IMR-90 (cell line): Measurements from ENCODE around the gene SPATA21. TPM values are rescaled to one million over a fixed set of nuclear protein-coding genes. Genes with fewer than 3 reads are reported as not detected.
"Not testable (repeated sequence)": the region's sequence is repeated elsewhere in the genome, so short reads cannot be mapped to it uniquely, and the experiment has no call there.

ENCODE experiments used
- ATAC-seq: fragments of 200-7000 bp; cut with Tn5 transposase; 2 replicates; pipeline ENCODE4 v1.9.1; 2020; ENCODE audit warnings: low read depth, mild to moderate bottlenecking, moderate library complexity
- BruUV-seq: library from RNA; stranded (reverse); fragments of 400-500 nt; replicated peaks from 2 replicates; lab custom pipeline; 2021; lab: Mats Ljungman, UMichigan
- CTCF ChIA-PET: fragments of 300-600 bp; formaldehyde crosslinking; extraction: SDS; loops from one replicate; lab custom pipeline; 2021; ENCODE audit warnings: antibody characterized with exemption; lab: Yijun Ruan, JAX
- POLR2A ChIA-PET: fragments of 300-600 bp; sonication (Branson Sonifier 250); formaldehyde crosslinking; loops from one replicate; lab custom pipeline; 2022; ENCODE audit warnings: antibody characterized with exemption; ENCODE audit not compliant: unreplicated experiment; lab: Charles Lee
- DNase-seq: peaks from one replicate; pipeline ENCODE4 v3.0.0; 2013
- H2AFZ ChIP-seq: replicated peaks from 2 replicates; pipeline ENCODE3; 2013; ENCODE audit warnings: low read length, mild to moderate bottlenecking; ENCODE audit not compliant: poor library complexity
- H2AK5ac ChIP-seq: 2 replicates; pipeline ENCODE4 v1.6.1; 2013; ENCODE audit warnings: low read depth, low read length, inconsistent platforms
- H2AK9ac ChIP-seq: replicated peaks from 2 replicates; pipeline ENCODE3; 2013; ENCODE audit warnings: mild to moderate bottlenecking, low read depth, low read length, moderate library complexity; ENCODE audit not compliant: poor library complexity
- H2BK120ac ChIP-seq: 2 replicates; pipeline ENCODE4 v1.6.1; 2013; ENCODE audit warnings: low read depth, low read length, inconsistent platforms
- H2BK15ac ChIP-seq: 3 replicates; pipeline ENCODE4 v1.6.1; 2013; ENCODE audit warnings: low read depth, low read length, inconsistent platforms
- H2BK20ac ChIP-seq: 2 replicates; pipeline ENCODE4 v1.6.1; 2013; ENCODE audit warnings: low read depth, mild to moderate bottlenecking, inconsistent platforms, low read length, moderate library complexity
- H2BK5ac ChIP-seq: 2 replicates; pipeline ENCODE4 v1.6.1; 2013; ENCODE audit warnings: mild to moderate bottlenecking, low read depth, low read length, inconsistent platforms; ENCODE audit not compliant: poor library complexity, severe bottlenecking
- H3K14ac ChIP-seq: replicated peaks from 2 replicates; pipeline ENCODE4 v1.6.1; 2013; ENCODE audit warnings: low read depth, low read length, inconsistent platforms
- H3K18ac ChIP-seq: 2 replicates; pipeline ENCODE4 v1.6.1; 2013; ENCODE audit warnings: low read depth, low read length, control low read depth
- H3K23ac ChIP-seq: 2 replicates; pipeline ENCODE4 v1.6.1; 2013; ENCODE audit warnings: low read depth, low read length, inconsistent platforms
- H3K27ac ChIP-seq: 2 replicates; pipeline ENCODE4 v1.5.1; 2013; ENCODE audit warnings: mild to moderate bottlenecking, control low read depth, low read length; ENCODE audit not compliant: insufficient read depth
- H3K27me3 ChIP-seq: 2 replicates; pipeline ENCODE4 v1.6.1; 2013; ENCODE audit warnings: low read length; ENCODE audit not compliant: control insufficient read depth, insufficient read depth
- H3K36me3 ChIP-seq: 2 replicates; pipeline ENCODE4 v1.6.1; 2013; ENCODE audit warnings: low read length, mixed read lengths; ENCODE audit not compliant: control insufficient read depth, insufficient read depth
- H3K4ac ChIP-seq: 2 replicates; pipeline ENCODE4 v1.6.1; 2013; ENCODE audit warnings: low read depth, low read length, inconsistent platforms
- H3K4me1 ChIP-seq: 2 replicates; pipeline ENCODE4 v1.6.1; 2013; ENCODE audit warnings: low read length, mixed read lengths; ENCODE audit not compliant: control insufficient read depth, insufficient read depth
- H3K4me2 ChIP-seq: 2 replicates; pipeline ENCODE4 v1.6.1; 2013; ENCODE audit warnings: low read depth, mild to moderate bottlenecking, control low read depth, low read length, moderate library complexity
- H3K4me3 ChIP-seq: 2 replicates; pipeline ENCODE4 v1.5.1; 2013; ENCODE audit warnings: low read depth, mild to moderate bottlenecking, control low read depth, low read length, moderate library complexity; ENCODE audit not compliant: insufficient read depth
- H3K56ac ChIP-seq: 2 replicates; pipeline ENCODE4 v1.6.1; 2013; ENCODE audit warnings: low read length, inconsistent platforms; ENCODE audit not compliant: insufficient read depth; ENCODE audit errors: extremely low read depth
- H3K79me1 ChIP-seq, 2 experiments: 2 replicates each; pipeline ENCODE4 v1.6.1; 2013; ENCODE audit warnings: low read length in 2 of 2, inconsistent platforms in 1 of 2, low read depth in 1 of 2
- H3K9ac ChIP-seq: 2 replicates; pipeline ENCODE4 v1.6.1; 2013; ENCODE audit warnings: low read depth, low read length, control low read depth
- H3K9me1 ChIP-seq: 2 replicates; pipeline ENCODE4 v1.6.1; 2013; ENCODE audit warnings: low read length, inconsistent platforms; ENCODE audit not compliant: insufficient read depth
- H3K9me3 ChIP-seq: 2 replicates; pipeline ENCODE4 v1.6.1; 2013; ENCODE audit warnings: low read length; ENCODE audit not compliant: control insufficient read depth, insufficient read depth
- H4K20me1 ChIP-seq: 2 replicates; pipeline ENCODE4 v1.6.1; 2013; ENCODE audit warnings: low read length, inconsistent platforms; ENCODE audit not compliant: insufficient read depth
- H4K5ac ChIP-seq: 2 replicates; pipeline ENCODE4 v1.6.1; 2013; ENCODE audit warnings: mild to moderate bottlenecking, low read depth, low read length, control low read depth
- H4K8ac ChIP-seq, 2 experiments: 2 replicates each; pipeline ENCODE4 v1.6.1; 2013; ENCODE audit warnings: low read depth in 2 of 2, low read length in 2 of 2, control low read depth in 1 of 2, inconsistent platforms in 1 of 2
- H4K91ac ChIP-seq: 2 replicates; pipeline ENCODE4 v1.6.1; 2013; ENCODE audit warnings: low read depth, low read length, inconsistent platforms; ENCODE audit not compliant: insufficient read depth
- CEBPB ChIP-seq: IDR thresholded peaks from 2 replicates; pipeline ENCODE4 v1.6.1; 2012; ENCODE audit warnings: low read depth, low read length, improper control_type of control experiment
- MAFK ChIP-seq: IDR thresholded peaks from 2 replicates; pipeline ENCODE4 v1.6.1; 2012; ENCODE audit warnings: low read depth, low read length, improper control_type of control experiment
- MAZ ChIP-seq: IDR thresholded peaks from 2 replicates; pipeline ENCODE4 v1.6.1; 2012; ENCODE audit warnings: low read depth, mild to moderate bottlenecking, low read length, improper control_type of control experiment, moderate library complexity, borderline replicate concordance
- SMC3 ChIP-seq: fragments of 150-350 bp; IDR thresholded peaks from 2 replicates; pipeline ENCODE4 v1.6.1; 2016; ENCODE audit warnings: low read depth, mild to moderate bottlenecking, antibody characterized with exemption, low read length, moderate library complexity
- WGBS, 2 experiments: methylation state at CpG; one replicate each; pipeline versions ENCODE4 v1.1.5 to v1.1.7; 2013; ENCODE audit warnings: missing lambda C conversion rate in 2 of 2; ENCODE audit not compliant: insufficient read length in 1 of 2; ENCODE audit errors: extremely low coverage in 2 of 2; 5-methylcytosine and 5-hydroxymethylcytosine counted together
- dilution Hi-C: fragments of 300-500 bp; cut with HindIII; formaldehyde crosslinking; loops from one replicate; pipeline ENCODE4 v1.14.3; 2018; ENCODE audit warnings: low sequenced_read_pairs; ENCODE audit not compliant: unreplicated experiment
- in situ Hi-C: fragments of 300-500 bp; cut with MboI; formaldehyde crosslinking; loops from 3 replicates; pipeline ENCODE4 v1.14.3; 2019; ENCODE audit warnings: low sequenced_read_pairs, inconsistent platforms, mixed read lengths
- intact Hi-C: fragments of 100-400 bp; cut with micrococcal nuclease; formaldehyde crosslinking; loops from 2 replicates; pipeline ENCODE4 v1.10.0; 2022
- polyA plus RNA-seq, 3 experiments: library from polyadenylated mRNA; depleted of rRNA; stranded (reverse); fragments of >200 nt; gene quantifications; 2 replicates each; pipeline ENCODE4 v1.2.3, GENCODE V29; 2012; ENCODE audit warnings: low replicate concordance in 1 of 3
- total RNA-seq: library from RNA; depleted of rRNA; stranded (reverse); fragments of >200 nt; gene quantifications from 2 replicates; pipeline ENCODE4 v1.2.3, GENCODE V29; 2012

SPATA21 gene
- total and polyA plus RNA-seq, 2 of the 4 experiments (the other 2 are of a cell fraction), result not detected

DNA sequence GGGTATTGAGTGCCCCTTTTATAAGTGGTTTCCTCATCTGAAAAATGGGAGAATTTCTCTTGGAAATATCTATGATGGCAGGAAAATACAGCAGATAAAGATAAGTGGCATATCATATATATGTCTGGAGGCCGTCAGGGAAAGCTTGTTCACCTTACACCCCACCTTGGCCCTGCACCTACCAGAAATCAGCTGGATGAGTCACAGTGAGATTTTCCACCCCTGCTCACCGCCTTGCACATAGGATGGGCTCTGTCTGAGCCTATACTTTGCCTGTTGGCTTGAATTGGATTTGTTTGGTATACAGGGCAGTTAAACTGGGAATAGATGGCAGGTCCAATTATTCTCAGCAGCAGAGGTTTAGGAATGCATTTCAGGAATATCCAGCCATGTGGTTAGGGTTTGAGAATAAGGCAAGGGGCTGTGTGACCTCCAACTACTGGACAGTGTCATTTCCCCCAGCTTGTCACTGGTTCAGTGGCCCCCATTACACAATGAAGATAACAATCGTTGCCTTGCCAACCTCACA is at the start of gene SPATA21 (continued):
- TF ChIP-seq MAZ, result no peak
- no peak for TF ChIP-seq CEBPB
- TF ChIP-seq SMC3, result no peak
- TF ChIP-seq MAFK, result no peak

DNA sequence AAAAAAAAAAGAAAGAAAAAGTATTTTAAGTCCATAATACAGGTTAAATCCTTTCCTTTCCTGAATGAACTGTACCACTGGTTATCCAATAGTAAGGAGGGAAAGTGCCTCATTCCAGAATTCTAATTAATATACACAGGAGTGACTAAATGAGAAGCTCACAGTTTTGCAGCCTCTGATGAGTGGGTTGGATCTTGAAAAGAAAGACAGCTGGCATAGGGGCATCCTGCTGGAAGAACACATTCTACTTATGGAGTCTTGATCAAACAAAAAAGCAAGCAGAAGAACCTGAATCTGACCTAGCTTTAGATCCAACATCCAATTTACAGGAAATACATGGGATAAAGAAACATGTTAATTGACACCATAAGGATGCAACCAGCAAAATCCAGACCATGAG is 49.8 kb upstream of the SPATA21 start:
- H3K56ac ChIP-seq, H3K4me2 ChIP-seq, H2AFZ ChIP-seq, H3K23ac ChIP-seq, H2BK5ac ChIP-seq, H2BK120ac ChIP-seq, H4K5ac ChIP-seq, in situ Hi-C loops, intact Hi-C loops, dilution Hi-C loops, H2BK15ac ChIP-seq, H3K27ac ChIP-seq, CTCF ChIA-PET, H3K27me3 ChIP-seq, H3K9me1 ChIP-seq, H3K9ac ChIP-seq, H4K91ac ChIP-seq, H2AK5ac ChIP-seq, H2BK20ac ChIP-seq, POLR2A ChIA-PET, H2AK9ac ChIP-seq, H3K14ac ChIP-seq, H3K4ac ChIP-seq, H3K18ac ChIP-seq, H4K8ac ChIP-seq, DNase-seq, H3K4me1 ChIP-seq, H4K20me1 ChIP-seq, BruUV-seq, H3K4me3 ChIP-seq, ATAC-seq, H3K9me3 ChIP-seq: not testable (repeated sequence)
- peaks cover 0 to 13% of the 10 kb centered on the region in 2 experiments; a peak in 1 of 4 replicates for H3K79me1 ChIP-seq
- H3K36me3 ChIP-seq, result peaks cover 41% of the 10 kb centered on the region

DNA sequence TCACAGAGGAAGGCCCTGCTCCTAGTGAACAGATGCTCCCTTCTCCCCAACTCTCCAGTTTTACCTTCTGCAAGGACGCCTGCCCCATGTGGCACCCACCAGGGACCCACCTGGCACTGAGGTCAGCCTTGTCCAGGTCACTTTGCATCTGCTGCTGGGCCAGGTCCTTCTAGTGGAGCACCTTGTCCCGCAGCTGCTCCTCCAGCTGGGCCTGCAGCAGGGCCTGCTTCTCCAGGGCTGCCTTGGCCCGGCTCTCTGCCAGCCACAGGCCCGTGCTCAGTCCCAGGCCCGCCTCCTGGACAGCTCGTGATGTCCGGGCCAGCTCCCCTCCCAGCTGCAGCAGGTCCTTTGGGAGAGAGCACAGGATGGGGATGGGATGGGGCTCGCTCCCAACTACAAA is 49.1 kb upstream of the SPATA21 start:
- H2AFZ ChIP-seq, H2AK9ac ChIP-seq, H3K4me2 ChIP-seq, H3K4ac ChIP-seq, H3K27ac ChIP-seq, ATAC-seq, dilution Hi-C loops, H3K23ac ChIP-seq, H4K5ac ChIP-seq, H2BK20ac ChIP-seq, intact Hi-C loops, H2BK5ac ChIP-seq, H2BK120ac ChIP-seq, H3K9me1 ChIP-seq, POLR2A ChIA-PET, H3K18ac ChIP-seq, H4K91ac ChIP-seq, H4K20me1 ChIP-seq, H3K14ac ChIP-seq, H3K4me3 ChIP-seq, H2BK15ac ChIP-seq, H3K9me3 ChIP-seq, H3K79me1 ChIP-seq, H3K4me1 ChIP-seq, CTCF ChIA-PET, DNase-seq, H2AK5ac ChIP-seq, H3K27me3 ChIP-seq, H4K8ac ChIP-seq, in situ Hi-C loops, H3K9ac ChIP-seq, BruUV-seq, H3K56ac ChIP-seq: not testable (repeated sequence)
- WGBS, 2 experiments, result 90% methylated on average over 2 of the region's 8 CpGs; no CpG with 5 or more reads in 1 of the 2 experiments
- peaks cover 41% of the 10 kb centered on the region for H3K36me3 ChIP-seq
